ENCODE results near the gene LAMA3. TPM values are rescaled to one million over a fixed set of nuclear protein-coding genes. Genes with fewer than 3 reads are reported as not detected.

Gene LAMA3
- total RNA-seq, 1 donor from 2014 or later = 126 TPM

GRCh38 chr18:23664674-23665073 is 24.6 kb upstream of the LAMA3 start:
- peaks cover 7% of the 10 kb centered on the region for H3K27me3 ChIP-seq (ENCODE audit: control insufficient read depth, insufficient read depth, low read length)
- TF ChIP-seq CTCF (IDR thresholded peaks at IDR 0.05; ENCODE audit: insufficient read depth, low read length, poor library complexity, severe bottlenecking) = no peak
- no peak overlapping the region for H3K4me3 ChIP-seq (ENCODE audit: low read depth, low read length)
- no peaks in the 10 kb centered on the region for H3K36me3 ChIP-seq (ENCODE audit: control insufficient read depth, insufficient read depth, low read length)
- no peak for DNase-seq (ENCODE audit: low read depth)

GRCh38 chr18:23667114-23667513 is 22.1 kb upstream of the LAMA3 start:
- Histone ChIP-seq H3K27me3 (ENCODE audit: control insufficient read depth, insufficient read depth, low read length) (peaks cover 4% of the 10 kb centered on the region), H3K36me3 (ENCODE audit: control insufficient read depth, insufficient read depth, low read length) (no peaks in the 10 kb centered on the region), H3K4me3 (ENCODE audit: low read depth, low read length) (no peak overlapping the region)
- no peak for DNase-seq (ENCODE audit: low read depth)
- no peak for TF ChIP-seq CTCF (IDR thresholded peaks at IDR 0.05; ENCODE audit: insufficient read depth, low read length, poor library complexity, severe bottlenecking)

GRCh38 chr18:23668731-23669130 is 20.5 kb upstream of the LAMA3 start:
- H3K4me3 ChIP-seq (ENCODE audit: low read depth, low read length) = no peak overlapping the region
- TF ChIP-seq CTCF (IDR thresholded peaks at IDR 0.05; ENCODE audit: insufficient read depth, low read length, poor library complexity, severe bottlenecking) = no peak
- H3K27me3 ChIP-seq (ENCODE audit: control insufficient read depth, insufficient read depth, low read length) = no peaks in the 10 kb centered on the region
- H3K36me3 ChIP-seq (ENCODE audit: control insufficient read depth, insufficient read depth, low read length) = no peaks in the 10 kb centered on the region
- no peak for DNase-seq (ENCODE audit: low read depth)

- H3K4me3 ChIP-seq (ENCODE audit: low read depth, low read length) = no peak overlapping the region
- H3K36me3 ChIP-seq (ENCODE audit: control insufficient read depth, insufficient read depth, low read length) = no peaks in the 10 kb centered on the region
- no peak for TF ChIP-seq CTCF (IDR thresholded peaks at IDR 0.05; ENCODE audit: insufficient read depth, low read length, poor library complexity, severe bottlenecking)
- DNase-seq (ENCODE audit: low read depth) = no peak
- no peaks in the 10 kb centered on the region for H3K27me3 ChIP-seq (ENCODE audit: control insufficient read depth, insufficient read depth, low read length)
Observed at GRCh38 chr18:23669202-23669766, 20.0 kb upstream of the LAMA3 start.

- no peaks in the 10 kb centered on the region for H3K27me3 ChIP-seq (ENCODE audit: control insufficient read depth, insufficient read depth, low read length)
- TF ChIP-seq CTCF (IDR thresholded peaks at IDR 0.05; ENCODE audit: insufficient read depth, low read length, poor library complexity, severe bottlenecking) = no peak
- DNase-seq (ENCODE audit: low read depth) = no peak
- no peak overlapping the region for H3K4me3 ChIP-seq (ENCODE audit: low read depth, low read length)
- no peaks in the 10 kb centered on the region for H3K36me3 ChIP-seq (ENCODE audit: control insufficient read depth, insufficient read depth, low read length)
Observed at GRCh38 chr18:23669804-23670405, 19.3 kb upstream of the LAMA3 start.

GRCh38 chr18:23671564-23671963 is 17.7 kb upstream of the LAMA3 start:
- Histone ChIP-seq H3K4me3 (ENCODE audit: low read depth, low read length) (no peak overlapping the region), H3K27me3 (ENCODE audit: control insufficient read depth, insufficient read depth, low read length) (no peaks in the 10 kb centered on the region), H3K36me3 (ENCODE audit: control insufficient read depth, insufficient read depth, low read length) (no peaks in the 10 kb centered on the region)
- no peak for TF ChIP-seq CTCF (IDR thresholded peaks at IDR 0.05; ENCODE audit: insufficient read depth, low read length, poor library complexity, severe bottlenecking)
- no peak for DNase-seq (ENCODE audit: low read depth)

Data from kidney epithelial cell (primary cell).